Colonic mucosa (tissue), 4 donors: ENCODE results near the gene DHRS1. TPM values are rescaled to one million over a fixed set of nuclear protein-coding genes. Genes with fewer than 3 reads are reported as not detected.

ENCODE experiments used
- DNase-seq: peaks from one replicate; pipeline ENCODE4 v3.0.0-alpha.2; 2020
- H3K27ac ChIP-seq: fragments of 200-600 bp; one replicate; pipeline ENCODE4 v1.8.0; 2021
- H3K27me3 ChIP-seq: fragments of 200-600 bp; one replicate; pipeline ENCODE4 v1.8.0; 2021
- H3K36me3 ChIP-seq: fragments of 200-600 bp; one replicate; pipeline ENCODE4 v1.8.0; 2021
- H3K4me1 ChIP-seq: fragments of 200-600 bp; one replicate; pipeline ENCODE4 v1.8.0; 2021; ENCODE audit warnings: mild to moderate bottlenecking
- H3K4me3 ChIP-seq: fragments of 200-600 bp; one replicate; pipeline ENCODE4 v1.8.0; 2021
- H3K9ac ChIP-seq, 2 donors: one replicate each; pipeline ENCODE4 v1.7.0; 2013; ENCODE audit warnings: control low read depth in 2 of 2, low read depth in 2 of 2, low read length in 2 of 2
- H3K9me3 ChIP-seq: fragments of 200-600 bp; one replicate; pipeline ENCODE4 v1.8.0; 2021
- CTCF ChIP-seq: fragments of 200-600 bp; IDR thresholded peaks from one replicate; pipeline ENCODE4 v1.8.0; 2022; ENCODE audit warnings: antibody characterized with exemption, mild to moderate bottlenecking
- intact Hi-C: fragments of 100-400 bp; cut with DNase I; formaldehyde crosslinking; loops from one replicate; pipeline ENCODE4 v1.14.1; 2022
- total RNA-seq, 2 donors: library from RNA; stranded (reverse); fragmentation: NEBNext Ultra II Directional in 1 of 2; extraction: Animal tissue kit (Norgen Biotek cat#: 25700) in 1 of 2; gene quantifications; one replicate each; pipeline ENCODE4 v1.2.1, GENCODE V29; 2021
- donor health status: healthy.
- donor health status: DM: no; HTN: no; CAD: no.
- donor health status: DM: no; HTN: no; CAD: no.

Gene DHRS1
- total RNA-seq, 2 donors from 2014 or later = 38.0 to 42.4 TPM

GRCh38 chr14:24291446-24292117, 8.0 kb downstream of the DHRS1 start:
- Histone ChIP-seq H3K27ac (no peak overlapping the region), H3K36me3 (peaks cover 8% of the 10 kb centered on the region), H3K9me3 (no peaks in the 10 kb centered on the region), H3K4me1 (peaks cover under 1% of the 10 kb centered on the region), H3K27me3 (no peaks in the 10 kb centered on the region), H3K4me3 (no peak overlapping the region), H3K9ac (no peak overlapping the region)
- DNase-seq = no peak
- intact Hi-C loops = loop anchor here (2.0 kb wide), 1 partner anchor 47 kb away; no protein-coding TSS in a partner anchor
- no peak for TF ChIP-seq CTCF

- intact Hi-C loops = no loop called here
- no peak for DNase-seq
- Histone ChIP-seq H3K9ac (no peak overlapping the region), H3K27ac (no peak overlapping the region), H3K27me3 (no peaks in the 10 kb centered on the region), H3K9me3 (no peaks in the 10 kb centered on the region), H3K4me3 (no peak overlapping the region), H3K36me3 (peaks cover 8% of the 10 kb centered on the region), H3K4me1 (no peaks in the 10 kb centered on the region)
- no peak for TF ChIP-seq CTCF
These were observed 8.8 kb downstream of the DHRS1 start for GRCh38 chr14:24290746-24291145.

GRCh38 chr14:24289649-24290280, 9.8 kb downstream of the DHRS1 start:
- Histone ChIP-seq H3K4me1 (no peaks in the 10 kb centered on the region), H3K9me3 (no peaks in the 10 kb centered on the region), H3K36me3 (peaks cover 3% of the 10 kb centered on the region), H3K27ac (no peak overlapping the region), H3K4me3 (no peak overlapping the region), H3K27me3 (no peaks in the 10 kb centered on the region), H3K9ac (no peak overlapping the region)
- intact Hi-C loops = no loop called here
- no peak for TF ChIP-seq CTCF
- no peak for DNase-seq

- DNase-seq = no peak
- H3K9ac ChIP-seq = no peak overlapping the region
- no peaks in the 10 kb centered on the region for H3K36me3 ChIP-seq
- H3K4me3 ChIP-seq = no peak overlapping the region
- no peak overlapping the region for H3K27ac ChIP-seq
- no peak for TF ChIP-seq CTCF
- H3K9me3 ChIP-seq = no peaks in the 10 kb centered on the region
- intact Hi-C loops = no loop called here
- no peaks in the 10 kb centered on the region for H3K4me1 ChIP-seq
- no peaks in the 10 kb centered on the region for H3K27me3 ChIP-seq
These were observed 12.6 kb downstream of the DHRS1 start for GRCh38 chr14:24286996-24287395.

DNA sequence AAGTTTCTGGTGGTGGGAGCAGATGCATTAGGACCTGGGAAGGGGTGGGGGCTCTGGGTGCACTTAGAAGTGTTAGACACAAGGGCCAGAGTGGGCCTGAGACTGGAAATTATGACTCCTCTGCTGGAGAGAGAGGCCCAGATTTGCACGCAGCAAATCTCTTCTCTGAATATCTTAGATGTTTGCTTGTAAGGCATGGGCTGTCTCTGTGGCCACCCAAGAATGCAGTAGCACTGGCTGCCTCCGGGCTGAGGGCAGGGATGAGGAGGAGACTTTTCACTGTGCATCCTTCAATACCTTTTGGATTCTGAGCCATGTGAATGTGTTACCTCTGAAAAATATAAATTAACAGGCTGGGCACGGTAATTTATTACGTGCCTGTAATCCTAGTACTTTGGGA, 14.2 kb downstream of the DHRS1 start:
- H3K27me3 ChIP-seq = no peaks in the 10 kb centered on the region
- H3K4me3 ChIP-seq = no peak overlapping the region
- H3K4me1 ChIP-seq = no peaks in the 10 kb centered on the region
- TF ChIP-seq CTCF = no peak
- DNase-seq = no peak
- H3K27ac ChIP-seq = no peak overlapping the region
- no peak overlapping the region for H3K9ac ChIP-seq
- intact Hi-C loops = no loop called here
- no peaks in the 10 kb centered on the region for H3K9me3 ChIP-seq
- no peaks in the 10 kb centered on the region for H3K36me3 ChIP-seq
